ENCODE measurements around the gene FYN.
"Not testable (repeated sequence)": the region's sequence is repeated elsewhere in the genome, so short reads cannot be mapped to it uniquely, and the experiment has no call there.

FYN gene

GRCh38 chr6:111651185-111652034, 221.8 kb downstream of the FYN start:
- no peak for DNase-seq

- DNase-seq = no peak
These were observed 223.2 kb downstream of the FYN start for GRCh38 chr6:111650049-111650448.

- no peak for DNase-seq
These were observed 225.2 kb downstream of the FYN start for GRCh38 chr6:111648100-111648499.

GRCh38 chr6:111646942-111647341, 226.3 kb downstream of the FYN start:
- no peak for DNase-seq

GRCh38 chr6:111646034-111646433, 227.2 kb downstream of the FYN start:
- no peak for DNase-seq

- DNase-seq = no peak
These were observed 228.3 kb downstream of the FYN start for GRCh38 chr6:111644893-111645430.

- no peak for DNase-seq
These were observed 230.6 kb downstream of the FYN start for GRCh38 chr6:111642463-111643158.

- DNase-seq = no peak
These were observed 234.0 kb downstream of the FYN start for GRCh38 chr6:111639266-111639665.

- not testable (repeated sequence) for DNase-seq
These were observed 238.3 kb downstream of the FYN start for GRCh38 chr6:111634981-111635380.

- DNase-seq = no peak
These were observed 239.4 kb downstream of the FYN start for GRCh38 chr6:111633822-111634221.

- no peak for DNase-seq
These were observed 240.6 kb downstream of the FYN start for GRCh38 chr6:111632468-111633247.

- no peak for DNase-seq
These were observed 241.3 kb downstream of the FYN start for GRCh38 chr6:111631903-111632460.

GRCh38 chr6:111631018-111631417, 242.2 kb downstream of the FYN start:
- DNase-seq = no peak

GRCh38 chr6:111628142-111628850, 245.0 kb downstream of the FYN start:
- DNase-seq = no peak

- DNase-seq = no peak
These were observed 246.8 kb downstream of the FYN start for GRCh38 chr6:111626441-111626840.

- no peak for DNase-seq
These were observed 247.5 kb downstream of the FYN start for GRCh38 chr6:111625461-111626391.

GRCh38 chr6:111625099-111625416, 248.2 kb downstream of the FYN start:
- no peak for DNase-seq

- no peak for DNase-seq
These were observed 248.7 kb downstream of the FYN start for GRCh38 chr6:111624401-111625098.

- DNase-seq = no peak
These were observed 250.1 kb downstream of the FYN start for GRCh38 chr6:111623046-111623718.

GRCh38 chr6:111620169-111620568, 253.1 kb downstream of the FYN start:
- no peak for DNase-seq

Measured in activated naive CD4-positive, alpha-beta T cell treated with Interleukin-2 at 50 U/mL for 16 hours (primary cell).